ENCODE results near the gene TMEM59L. TPM values are rescaled to one million over a fixed set of nuclear protein-coding genes. Genes with fewer than 3 reads are reported as not detected.

TMEM59L gene
- total and polyA plus RNA-seq, 3 donors from 2014 or later: 4.3 to 7.0 (median 4.5) TPM

GRCh38 chr19:18660939-18661670 is 48.4 kb downstream of the TMEM59L start:
- no peaks in the 10 kb centered on the region for H3K27me3 ChIP-seq
- no peak for DNase-seq
- no peaks in the 10 kb centered on the region for H3K9me3 ChIP-seq
- 91 to 94% methylated on average over 5 to 10 of the region's 10 CpGs for WGBS, 2 donors
- no peaks in the 10 kb centered on the region for H3K36me3 ChIP-seq (ENCODE audit: low read depth, missing control alignments)
- H3K27ac ChIP-seq: peak overlapping the region in 1 of 2 donors; percentile 26
- peaks cover 44% of the 10 kb centered on the region for H3K4me1 ChIP-seq
- no peak for TF ChIP-seq CTCF (IDR thresholded peaks at IDR 0.05)
- no peak for TF ChIP-seq POLR2A (IDR thresholded peaks at IDR 0.05)
- intact Hi-C loops (cut with DNase I; ENCODE audit: low total_unique reads): no loop called here
- H3K4me3 ChIP-seq: no peak overlapping the region

GRCh38 chr19:18662972-18663732 is 50.5 kb downstream of the TMEM59L start:
- Histone ChIP-seq H3K4me1 (peaks cover 23% of the 10 kb centered on the region), H3K27ac (no peak overlapping the region), H3K27me3 (no peaks in the 10 kb centered on the region), H3K4me3 (no peak overlapping the region), H3K36me3 (ENCODE audit: low read depth, missing control alignments) (no peaks in the 10 kb centered on the region), H3K9me3 (no peaks in the 10 kb centered on the region)
- TF ChIP-seq CTCF (IDR thresholded peaks at IDR 0.05): no peak
- no peak for TF ChIP-seq POLR2A (IDR thresholded peaks at IDR 0.05)
- DNase-seq: no peak
- 69 to 80% methylated on average over 11 to 15 of the region's 15 CpGs for WGBS, 2 donors
- intact Hi-C loops (cut with DNase I; ENCODE audit: low total_unique reads): no loop called here

- Histone ChIP-seq H3K27me3 (no peaks in the 10 kb centered on the region), H3K4me3 (no peak overlapping the region), H3K36me3 (ENCODE audit: low read depth, missing control alignments) (no peaks in the 10 kb centered on the region), H3K4me1 (peaks cover 14% of the 10 kb centered on the region), H3K9me3 (no peaks in the 10 kb centered on the region), H3K27ac (no peak overlapping the region)
- TF ChIP-seq POLR2A (IDR thresholded peaks at IDR 0.05) (no peak), CTCF (IDR thresholded peaks at IDR 0.05) (no peak)
- intact Hi-C loops (cut with DNase I; ENCODE audit: low total_unique reads): no loop called here
- WGBS, 2 donors: 83 to 98% methylated on average over 4 to 14 of the region's 14 CpGs
- DNase-seq: no peak
Observed at GRCh38 chr19:18663940-18664530, 51.4 kb downstream of the TMEM59L start.

- WGBS, 2 donors: 90 to 100% methylated on average over 1 to 20 of the region's 22 CpGs
- H3K27ac ChIP-seq: no peak overlapping the region
- no peak overlapping the region for H3K4me3 ChIP-seq
- DNase-seq: no peak
- H3K4me1 ChIP-seq: no peaks in the 10 kb centered on the region
- H3K9me3 ChIP-seq: no peaks in the 10 kb centered on the region
- intact Hi-C loops (cut with DNase I; ENCODE audit: low total_unique reads): no loop called here
- H3K36me3 ChIP-seq (ENCODE audit: low read depth, missing control alignments): no peaks in the 10 kb centered on the region
- no peak for TF ChIP-seq CTCF (IDR thresholded peaks at IDR 0.05)
- TF ChIP-seq POLR2A (IDR thresholded peaks at IDR 0.05): no peak
- H3K27me3 ChIP-seq: no peaks in the 10 kb centered on the region
Observed at GRCh38 chr19:18665771-18666202, 53.1 kb downstream of the TMEM59L start.
